ENCODE results near the gene PLXNA2. TPM values are rescaled to one million over a fixed set of nuclear protein-coding genes. Genes with fewer than 3 reads are reported as not detected.

Gene PLXNA2
- total and polyA plus RNA-seq, 2 of the 13 experiments (the other 11 are each of a cell fraction or from before 2014, with no cell fraction given): 1.1 to 2.1 TPM

- no peak for TF ChIP-seq KLF6 (CRISPR knock-in tag; IDR thresholded peaks at IDR 0.05)
These were observed 3.4 kb downstream of the PLXNA2 start (continued) for GRCh38 chr1:208240662-208241355.

- peak; percentile 81 for FAIRE-seq
- ATAC-seq: peak; percentile 65
- Histone ChIP-seq H2AFZ (ENCODE audit: low read length) (peak overlapping the region; percentile 83), H3K9ac (ENCODE audit: insufficient read depth, low read depth, low read length) (peak overlapping the region; percentile 30; the same call in 1 of the 2 replicates), H3K27me3 (ENCODE audit: control insufficient read depth in 1 of 2, insufficient read depth in 2 of 2, low read length in 2 of 2) (peaks cover 0 to 22% of the 10 kb centered on the region in 2 experiments; a peak in 2 of 5 replicates), H4K20me1 (ENCODE audit: insufficient read depth, low read length) (no peaks in the 10 kb centered on the region), H3K4me3 (replicated peaks in 1 of 3; ENCODE audit: insufficient read depth in 1 of 3, low read depth in 2 of 3, low read length in 3 of 3) (peak overlapping the region; percentile 31 to 45 (median 40); a peak in 5 of 6 replicates), H3K4me1 (ENCODE audit: insufficient read depth, low read length) (peaks cover 88% of the 10 kb centered on the region), H3K9me3 (ENCODE audit: low read length) (no peaks in the 10 kb centered on the region), H3K36me3 (replicated peaks in 1 of 2; ENCODE audit: control insufficient read depth in 1 of 2, insufficient read depth in 2 of 2, low read length in 2 of 2) (no peaks in the 10 kb centered on the region), H3K4me2 (ENCODE audit: low read depth, low read length) (peak overlapping the region; percentile 90), H3K79me2 (ENCODE audit: insufficient read depth, low read length) (no peaks in the 10 kb centered on the region), H3K27ac (ENCODE audit: extremely low read length, insufficient read depth, low read length) (peak overlapping the region; percentile 51)
- 7% methylated on average over 10 of the region's 10 CpGs for WGBS (ENCODE audit: low lambda C conversion rate)
- intact Hi-C loops (cut with micrococcal nuclease; ENCODE audit: unreplicated experiment) (loop anchor here (5.0 kb wide), 1 partner anchor 122 kb away; no protein-coding TSS in a partner anchor), in situ Hi-C loops (cut with HindIII; ENCODE audit: extremely low pct_ligation_motif_present, low pct_unique_long_range_greater_than_20kb) (loop anchor here (5.0 kb wide), 1 partner anchor 107 kb away; no protein-coding TSS in a partner anchor)
- peak; percentile 54 for DNase-seq (ENCODE audit: low spot score)
- POLR2A ChIA-PET: interaction anchor here (0.6 to 1.4 kb wide), 3 partner anchors 32 to 120 kb away, joined by 3 to 5 read pairs (median 4); no protein-coding TSS in a partner anchor
- CTCF ChIA-PET (ENCODE audit: low intra/inter-chr PET ratio, low total read pairs): interaction anchor here (1.2 kb wide), 1 partner anchor 108 kb away, joined by 10 read pairs; no protein-coding TSS in a partner anchor
- BruUV-seq (replicated peaks): no TSS peak
- TF ChIP-seq ZNF317 (CRISPR knock-in tag; IDR thresholded peaks at IDR 0.05) (no peak), ZBTB40 (IDR thresholded peaks at IDR 0.05) (no peak), ZBTB40 (CRISPR knock-in tag; IDR thresholded peaks at IDR 0.05) (no peak), RAD21 (CRISPR knock-in tag; IDR thresholded peaks at IDR 0.05) (no peak), SNRNP70 (IDR thresholded peaks at IDR 0.05; ENCODE audit: low read depth, low read length) (no peak), ZNF414 (CRISPR knock-in tag; IDR thresholded peaks at IDR 0.05) (no peak)
These were observed 4.5 kb downstream of the PLXNA2 start for GRCh38 chr1:208239473-208240381.

All from HepG2 (cell line).